ENCODE results near the gene CCDC91. TPM values are rescaled to one million over a fixed set of nuclear protein-coding genes. Genes with fewer than 3 reads are reported as not detected.

Gene CCDC91
- total and polyA plus RNA-seq, 9 of the 15 experiments (the other 6 are each of a cell fraction or from before 2014, with no cell fraction given), result 10.1 to 31.1 (median 26.3) TPM

GRCh38 chr12:28190321-28191050 is at the start of gene CCDC91 (continued):
- TF ChIP-seq, protein P1, sequence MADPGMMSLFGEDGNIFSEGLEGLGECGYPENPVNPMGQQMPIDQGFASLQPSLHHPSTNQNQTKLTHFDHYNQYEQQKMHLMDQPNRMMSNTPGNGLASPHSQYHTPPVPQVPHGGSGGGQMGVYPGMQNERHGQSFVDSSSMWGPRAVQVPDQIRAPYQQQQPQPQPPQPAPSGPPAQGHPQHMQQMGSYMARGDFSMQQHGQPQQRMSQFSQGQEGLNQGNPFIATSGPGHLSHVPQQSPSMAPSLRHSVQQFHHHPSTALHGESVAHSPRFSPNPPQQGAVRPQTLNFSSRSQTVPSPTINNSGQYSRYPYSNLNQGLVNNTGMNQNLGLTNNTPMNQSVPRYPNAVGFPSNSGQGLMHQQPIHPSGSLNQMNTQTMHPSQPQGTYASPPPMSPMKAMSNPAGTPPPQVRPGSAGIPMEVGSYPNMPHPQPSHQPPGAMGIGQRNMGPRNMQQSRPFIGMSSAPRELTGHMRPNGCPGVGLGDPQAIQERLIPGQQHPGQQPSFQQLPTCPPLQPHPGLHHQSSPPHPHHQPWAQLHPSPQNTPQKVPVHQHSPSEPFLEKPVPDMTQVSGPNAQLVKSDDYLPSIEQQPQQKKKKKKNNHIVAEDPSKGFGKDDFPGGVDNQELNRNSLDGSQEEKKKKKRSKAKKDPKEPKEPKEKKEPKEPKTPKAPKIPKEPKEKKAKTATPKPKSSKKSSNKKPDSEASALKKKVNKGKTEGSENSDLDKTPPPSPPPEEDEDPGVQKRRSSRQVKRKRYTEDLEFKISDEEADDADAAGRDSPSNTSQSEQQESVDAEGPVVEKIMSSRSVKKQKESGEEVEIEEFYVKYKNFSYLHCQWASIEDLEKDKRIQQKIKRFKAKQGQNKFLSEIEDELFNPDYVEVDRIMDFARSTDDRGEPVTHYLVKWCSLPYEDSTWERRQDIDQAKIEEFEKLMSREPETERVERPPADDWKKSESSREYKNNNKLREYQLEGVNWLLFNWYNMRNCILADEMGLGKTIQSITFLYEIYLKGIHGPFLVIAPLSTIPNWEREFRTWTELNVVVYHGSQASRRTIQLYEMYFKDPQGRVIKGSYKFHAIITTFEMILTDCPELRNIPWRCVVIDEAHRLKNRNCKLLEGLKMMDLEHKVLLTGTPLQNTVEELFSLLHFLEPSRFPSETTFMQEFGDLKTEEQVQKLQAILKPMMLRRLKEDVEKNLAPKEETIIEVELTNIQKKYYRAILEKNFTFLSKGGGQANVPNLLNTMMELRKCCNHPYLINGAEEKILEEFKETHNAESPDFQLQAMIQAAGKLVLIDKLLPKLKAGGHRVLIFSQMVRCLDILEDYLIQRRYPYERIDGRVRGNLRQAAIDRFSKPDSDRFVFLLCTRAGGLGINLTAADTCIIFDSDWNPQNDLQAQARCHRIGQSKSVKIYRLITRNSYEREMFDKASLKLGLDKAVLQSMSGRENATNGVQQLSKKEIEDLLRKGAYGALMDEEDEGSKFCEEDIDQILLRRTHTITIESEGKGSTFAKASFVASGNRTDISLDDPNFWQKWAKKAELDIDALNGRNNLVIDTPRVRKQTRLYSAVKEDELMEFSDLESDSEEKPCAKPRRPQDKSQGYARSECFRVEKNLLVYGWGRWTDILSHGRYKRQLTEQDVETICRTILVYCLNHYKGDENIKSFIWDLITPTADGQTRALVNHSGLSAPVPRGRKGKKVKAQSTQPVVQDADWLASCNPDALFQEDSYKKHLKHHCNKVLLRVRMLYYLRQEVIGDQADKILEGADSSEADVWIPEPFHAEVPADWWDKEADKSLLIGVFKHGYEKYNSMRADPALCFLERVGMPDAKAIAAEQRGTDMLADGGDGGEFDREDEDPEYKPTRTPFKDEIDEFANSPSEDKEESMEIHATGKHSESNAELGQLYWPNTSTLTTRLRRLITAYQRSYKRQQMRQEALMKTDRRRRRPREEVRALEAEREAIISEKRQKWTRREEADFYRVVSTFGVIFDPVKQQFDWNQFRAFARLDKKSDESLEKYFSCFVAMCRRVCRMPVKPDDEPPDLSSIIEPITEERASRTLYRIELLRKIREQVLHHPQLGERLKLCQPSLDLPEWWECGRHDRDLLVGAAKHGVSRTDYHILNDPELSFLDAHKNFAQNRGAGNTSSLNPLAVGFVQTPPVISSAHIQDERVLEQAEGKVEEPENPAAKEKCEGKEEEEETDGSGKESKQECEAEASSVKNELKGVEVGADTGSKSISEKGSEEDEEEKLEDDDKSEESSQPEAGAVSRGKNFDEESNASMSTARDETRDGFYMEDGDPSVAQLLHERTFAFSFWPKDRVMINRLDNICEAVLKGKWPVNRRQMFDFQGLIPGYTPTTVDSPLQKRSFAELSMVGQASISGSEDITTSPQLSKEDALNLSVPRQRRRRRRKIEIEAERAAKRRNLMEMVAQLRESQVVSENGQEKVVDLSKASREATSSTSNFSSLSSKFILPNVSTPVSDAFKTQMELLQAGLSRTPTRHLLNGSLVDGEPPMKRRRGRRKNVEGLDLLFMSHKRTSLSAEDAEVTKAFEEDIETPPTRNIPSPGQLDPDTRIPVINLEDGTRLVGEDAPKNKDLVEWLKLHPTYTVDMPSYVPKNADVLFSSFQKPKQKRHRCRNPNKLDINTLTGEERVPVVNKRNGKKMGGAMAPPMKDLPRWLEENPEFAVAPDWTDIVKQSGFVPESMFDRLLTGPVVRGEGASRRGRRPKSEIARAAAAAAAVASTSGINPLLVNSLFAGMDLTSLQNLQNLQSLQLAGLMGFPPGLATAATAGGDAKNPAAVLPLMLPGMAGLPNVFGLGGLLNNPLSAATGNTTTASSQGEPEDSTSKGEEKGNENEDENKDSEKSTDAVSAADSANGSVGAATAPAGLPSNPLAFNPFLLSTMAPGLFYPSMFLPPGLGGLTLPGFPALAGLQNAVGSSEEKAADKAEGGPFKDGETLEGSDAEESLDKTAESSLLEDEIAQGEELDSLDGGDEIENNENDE (IDR thresholded peaks at IDR 0.05; ENCODE audit: low read depth, low read length), result no peak
- TF ChIP-seq CCNT2 (IDR thresholded peaks at IDR 0.05; ENCODE audit: borderline replicate concordance, extremely low read depth, insufficient read length, low read depth, low read length) (peak; percentile 83), GABPB2 (CRISPR knock-in tag; conservative IDR thresholded peaks at IDR 0.05) (no peak), FOXK2 (conservative IDR thresholded peaks at IDR 0.05 in 1 of 2, IDR thresholded peaks at IDR 0.05 in 1 of 2; ENCODE audit: low read depth in 2 of 2) (peak; percentile 98 to 100), MITF (IDR thresholded peaks at IDR 0.05) (peak; percentile 65; the same call in 1 of the 2 replicates), ZNF584 (CRISPR knock-in tag; IDR thresholded peaks at IDR 0.05; ENCODE audit: low read depth) (no peak), POLR2AphosphoS5 (IDR thresholded peaks at IDR 0.05; ENCODE audit: control insufficient read depth, insufficient read depth, low read depth, low read length) (peak; percentile 72), CHD2 (IDR thresholded peaks at IDR 0.05; ENCODE audit: low read depth, low read length) (no peak), SRSF3 (IDR thresholded peaks at IDR 0.05; ENCODE audit: insufficient read depth, low read length) (no peak), ZNF696 (CRISPR knock-in tag; conservative IDR thresholded peaks at IDR 0.05) (no peak)
- TF ChIP-seq, protein P2, sequence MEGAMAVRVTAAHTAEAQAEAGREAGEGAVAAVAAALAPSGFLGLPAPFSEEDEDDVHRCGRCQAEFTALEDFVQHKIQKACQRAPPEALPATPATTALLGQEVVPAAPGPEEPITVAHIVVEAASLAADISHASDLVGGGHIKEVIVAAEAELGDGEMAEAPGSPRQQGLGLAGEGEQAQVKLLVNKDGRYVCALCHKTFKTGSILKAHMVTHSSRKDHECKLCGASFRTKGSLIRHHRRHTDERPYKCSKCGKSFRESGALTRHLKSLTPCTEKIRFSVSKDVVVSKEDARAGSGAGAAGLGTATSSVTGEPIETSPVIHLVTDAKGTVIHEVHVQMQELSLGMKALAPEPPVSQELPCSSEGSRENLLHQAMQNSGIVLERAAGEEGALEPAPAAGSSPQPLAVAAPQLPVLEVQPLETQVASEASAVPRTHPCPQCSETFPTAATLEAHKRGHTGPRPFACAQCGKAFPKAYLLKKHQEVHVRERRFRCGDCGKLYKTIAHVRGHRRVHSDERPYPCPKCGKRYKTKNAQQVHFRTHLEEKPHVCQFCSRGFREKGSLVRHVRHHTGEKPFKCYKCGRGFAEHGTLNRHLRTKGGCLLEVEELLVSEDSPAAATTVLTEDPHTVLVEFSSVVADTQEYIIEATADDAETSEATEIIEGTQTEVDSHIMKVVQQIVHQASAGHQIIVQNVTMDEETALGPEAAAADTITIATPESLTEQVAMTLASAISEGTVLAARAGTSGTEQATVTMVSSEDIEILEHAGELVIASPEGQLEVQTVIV (CRISPR knock-in tag; IDR thresholded peaks at IDR 0.05; ENCODE audit: borderline replicate concordance), result no peak
